Left hindlimb (tissue), 1 donor: Measurements from ENCODE around the gene MICU1.
"Not testable (repeated sequence)": the region's sequence is repeated elsewhere in the genome, so short reads cannot be mapped to it uniquely, and the experiment has no call there.

ENCODE experiments used
- DNase-seq: peaks from one replicate; pipeline ENCODE4 v3.0.0-alpha.2; 2018

Gene MICU1

GRCh38 chr10:72337039-72337629, 288.7 kb downstream of the MICU1 start:
- peak; percentile 81 for DNase-seq

- DNase-seq, result peak; percentile 36
Measured at GRCh38 chr10:72336259-72337038, 289.4 kb downstream of the MICU1 start.

- DNase-seq, result peak; percentile 82
Measured at GRCh38 chr10:72335394-72336258, 290.3 kb downstream of the MICU1 start.

GRCh38 chr10:72334825-72335393, 291.0 kb downstream of the MICU1 start:
- peak; percentile 84 for DNase-seq

GRCh38 chr10:72334196-72334824, 291.6 kb downstream of the MICU1 start:
- DNase-seq, result peak; percentile 64

- peak; percentile 46 for DNase-seq
Measured at GRCh38 chr10:72333112-72334015, 292.5 kb downstream of the MICU1 start.

GRCh38 chr10:72332423-72333111, 293.3 kb downstream of the MICU1 start:
- no peak for DNase-seq

GRCh38 chr10:72331575-72332422, 294.1 kb downstream of the MICU1 start:
- DNase-seq, result peak; percentile 92

- no peak for DNase-seq
Measured at GRCh38 chr10:72330069-72330426, 295.8 kb downstream of the MICU1 start.

- DNase-seq, result peak; percentile 41
Measured at GRCh38 chr10:72329290-72330068, 296.4 kb downstream of the MICU1 start.

- DNase-seq, result no peak
Measured at GRCh38 chr10:72328829-72329204, 297.1 kb downstream of the MICU1 start.

- DNase-seq, result peak; percentile 73
Measured at GRCh38 chr10:72328045-72328828, 297.6 kb downstream of the MICU1 start.

GRCh38 chr10:72326665-72327603, 298.9 kb downstream of the MICU1 start:
- DNase-seq, result not testable (repeated sequence)

GRCh38 chr10:72325243-72326175, 300.4 kb downstream of the MICU1 start:
- peak; percentile 92 for DNase-seq

GRCh38 chr10:72323771-72324191, 302.1 kb downstream of the MICU1 start:
- no peak for DNase-seq
